ENCODE results near the gene PPAT.
"Not testable (repeated sequence)": the region's sequence is repeated elsewhere in the genome, so short reads cannot be mapped to it uniquely, and the experiment has no call there.

PPAT gene

DNA sequence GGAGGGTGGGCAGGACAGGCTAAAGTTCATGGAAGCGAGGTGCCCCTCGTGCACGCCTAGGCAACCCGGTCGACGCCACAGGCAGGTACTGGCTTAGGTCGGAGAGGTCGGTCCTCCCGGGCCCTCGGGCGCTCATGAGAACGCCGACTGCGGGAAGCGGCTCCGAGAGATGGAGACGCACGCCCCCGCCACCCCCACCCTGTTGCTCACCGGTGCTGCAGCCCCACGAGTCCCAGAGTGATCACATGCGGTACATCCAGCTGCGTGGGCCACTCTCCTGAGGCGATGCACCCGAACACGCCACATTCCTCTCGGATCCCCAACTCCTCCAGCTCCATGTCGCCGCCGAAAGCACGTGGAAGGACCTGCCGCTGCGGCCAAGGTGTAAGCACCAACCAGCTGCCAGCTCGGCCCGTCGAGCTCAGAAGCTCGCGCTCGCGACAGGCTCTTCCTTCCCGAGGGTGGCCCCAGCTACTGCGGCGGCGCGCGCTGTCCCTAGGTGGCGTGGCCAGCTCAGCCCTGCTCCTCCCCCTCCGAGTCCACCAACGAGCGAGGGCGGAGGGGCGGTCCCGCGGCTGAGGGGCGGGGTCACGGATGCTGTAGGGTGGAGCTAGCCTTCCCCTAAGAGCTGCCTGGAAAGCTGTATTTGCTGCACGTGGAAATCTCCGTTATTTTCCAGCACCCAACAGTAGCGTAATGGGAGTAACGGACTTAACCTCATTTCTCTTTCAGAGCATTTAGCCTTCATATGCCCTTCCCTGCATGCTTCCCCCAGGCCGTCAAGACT, at the start of gene PPAT:
Gene PPAT, minus strand, starts transcription at position 476 of the 787 bp plus-strand sequence. Its CDS starts 138 bp downstream, at position 338.
- peak; percentile 95 for DNase-seq (ENCODE audit: low read depth in 2 of 2)

DNA sequence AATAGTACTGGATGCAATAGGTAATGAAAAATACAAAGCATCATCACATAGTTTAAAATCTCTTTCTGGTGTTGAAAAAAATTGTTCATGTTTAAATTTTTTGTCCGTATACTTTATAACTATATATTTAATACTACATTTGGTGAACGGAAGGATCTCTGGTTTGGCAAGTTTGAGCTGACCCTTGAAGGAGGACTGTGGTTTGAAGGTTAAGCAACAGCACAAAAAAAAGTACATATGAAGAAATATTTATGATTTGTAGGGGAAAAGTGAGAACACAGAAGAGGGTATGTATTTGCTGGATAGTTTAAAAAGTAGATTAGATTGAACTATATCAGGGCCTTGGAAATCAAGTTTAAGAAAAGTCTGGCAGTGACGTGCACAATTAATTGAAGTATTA, 45.3 kb upstream of the PPAT start:
- no peak for DNase-seq (ENCODE audit: low read depth in 2 of 2)

DNA sequence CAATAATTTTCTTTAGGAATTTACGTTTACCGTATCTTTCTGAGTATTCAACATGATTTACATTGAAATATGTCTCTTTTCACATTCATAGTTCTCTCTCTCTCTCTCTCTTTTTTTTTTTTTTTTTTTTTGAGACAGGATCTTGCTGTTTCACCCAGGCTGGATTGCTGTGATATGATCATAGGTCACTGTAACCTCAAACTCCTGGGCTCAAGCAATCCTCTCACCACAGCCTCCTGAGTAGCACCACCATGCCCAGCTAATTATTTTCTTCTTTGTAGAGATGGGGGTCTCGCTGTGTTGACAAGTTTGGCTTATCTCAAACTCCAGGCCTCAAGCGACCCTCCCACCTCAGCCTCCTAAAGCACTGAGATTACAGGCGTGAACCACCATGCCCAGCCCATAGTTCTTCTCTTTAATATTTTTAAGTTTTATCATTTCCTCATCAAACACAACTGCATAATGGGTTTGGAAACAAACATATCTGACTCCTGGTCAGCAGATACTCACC, 41.8 kb upstream of the PPAT start:
- DNase-seq (ENCODE audit: low read depth in 2 of 2) = no peak

DNA sequence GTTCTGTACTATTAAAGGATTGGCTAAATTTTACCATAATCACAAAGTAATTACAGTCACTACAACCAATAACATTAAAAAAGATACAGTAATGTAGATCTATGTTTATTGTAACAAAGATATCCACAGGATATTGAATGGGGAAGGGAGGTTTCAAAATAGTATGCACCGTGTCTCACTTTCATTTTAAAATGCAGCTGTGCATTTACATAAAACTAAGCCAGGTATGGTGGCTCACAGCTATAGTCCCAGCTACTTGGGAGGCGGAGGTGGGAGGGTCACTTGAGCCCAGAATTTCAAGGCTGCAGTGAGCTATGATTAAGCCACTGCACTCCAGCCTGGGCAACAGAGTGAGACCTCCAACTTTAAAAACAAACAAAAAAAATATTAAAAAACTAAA, 40.5 kb upstream of the PPAT start:
- no peak for DNase-seq (ENCODE audit: low read depth in 2 of 2)

DNA sequence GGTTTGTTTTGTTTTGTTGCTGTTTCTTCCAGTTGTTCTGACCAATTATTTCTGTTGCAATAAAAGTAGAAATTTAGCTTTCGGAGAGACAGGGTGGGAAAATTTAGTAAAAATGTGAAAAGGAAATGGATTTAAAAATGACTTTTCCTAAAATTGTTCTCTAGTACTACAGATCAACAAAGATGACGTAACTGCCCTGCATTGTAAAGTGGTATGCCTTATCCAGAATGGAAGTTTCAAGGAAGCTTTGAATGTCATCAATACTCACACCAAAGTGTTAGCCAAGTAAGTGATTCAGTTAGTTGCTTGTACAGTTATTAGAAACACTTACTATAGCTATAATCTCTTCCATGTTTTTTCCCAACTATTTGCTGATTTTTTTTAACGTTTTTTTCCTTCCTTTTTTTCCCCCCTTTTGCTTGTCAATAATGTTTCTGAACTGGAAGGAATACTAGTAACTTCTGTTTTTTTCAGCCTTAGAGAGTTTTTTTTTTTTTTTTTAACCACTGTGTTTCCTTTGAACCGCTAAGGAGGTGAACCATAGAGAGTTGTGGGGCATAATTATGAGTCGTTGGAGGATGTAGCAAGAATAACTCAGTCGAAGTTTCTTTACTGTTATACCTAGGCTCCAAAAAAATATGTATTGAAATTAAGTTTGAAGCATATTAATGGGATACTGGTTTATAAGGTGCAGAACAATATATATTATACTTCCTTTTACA, 34.2 kb upstream of the PPAT start:
- DNase-seq (ENCODE audit: low read depth in 2 of 2) = no peak

DNA sequence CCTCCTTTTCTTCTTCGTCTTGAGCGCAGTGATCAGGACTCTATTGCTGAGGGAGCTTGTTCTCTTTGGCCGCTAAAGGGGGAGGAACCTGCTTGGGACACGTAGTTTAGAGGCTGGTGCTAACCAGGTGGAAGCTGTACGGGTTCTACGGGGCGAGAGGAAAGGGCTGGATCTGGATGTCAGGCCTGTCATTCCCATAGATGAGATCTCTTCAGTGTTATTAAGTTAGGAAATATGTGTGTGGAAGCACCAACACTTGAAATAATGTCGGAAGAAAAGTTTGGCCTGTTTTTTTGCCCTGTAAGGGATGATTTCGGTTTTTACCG, 32.6 kb upstream of the PPAT start:
- no peak for DNase-seq (ENCODE audit: low read depth in 2 of 2)

DNA sequence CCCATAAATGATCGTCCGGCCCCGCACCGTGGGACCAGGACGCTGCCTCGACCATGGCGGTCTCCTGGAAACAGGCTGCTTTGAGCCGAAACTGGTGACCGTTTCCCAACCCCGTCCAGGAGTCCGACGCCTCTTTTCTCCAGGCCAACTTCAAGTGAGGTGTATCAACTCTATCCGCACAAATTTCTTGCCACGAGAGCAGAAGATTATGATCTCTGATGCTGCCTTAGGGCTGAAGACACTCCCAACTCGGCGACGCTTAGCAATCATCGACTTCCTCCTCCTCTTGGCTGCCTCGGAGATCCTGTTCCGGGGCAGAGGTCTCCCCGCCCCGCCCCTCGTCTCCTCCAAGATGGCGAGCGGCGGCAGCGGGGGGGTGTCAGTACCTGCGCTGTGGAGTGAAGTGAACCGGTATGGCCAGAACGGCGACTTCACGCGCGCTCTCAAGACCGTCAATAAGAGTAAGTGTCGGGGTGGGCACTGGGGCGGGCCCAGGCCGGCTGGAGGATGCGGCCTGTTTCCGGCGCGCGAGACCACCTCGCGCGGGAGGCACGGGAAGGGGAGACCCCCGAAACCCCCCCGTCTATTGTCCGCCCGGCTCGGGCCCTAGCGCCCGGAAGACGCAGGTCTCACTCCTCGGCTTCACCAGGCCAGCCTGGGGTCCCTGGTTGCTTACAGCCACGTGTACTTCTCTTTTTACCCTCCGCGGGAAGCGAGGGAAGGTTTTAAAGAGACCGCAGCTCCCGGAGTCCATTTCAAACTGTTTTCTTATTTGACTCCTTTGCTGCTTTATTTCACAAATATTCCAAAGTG, 32.1 kb upstream of the PPAT start, which contains the start of gene SRP72:
Gene SRP72, plus strand, starts transcription at position 334 of the 813 bp plus-strand sequence. Its CDS starts 19 bp downstream, at position 353.
- DNase-seq (ENCODE audit: low read depth in 2 of 2) = peak; percentile 63 to 67

DNA sequence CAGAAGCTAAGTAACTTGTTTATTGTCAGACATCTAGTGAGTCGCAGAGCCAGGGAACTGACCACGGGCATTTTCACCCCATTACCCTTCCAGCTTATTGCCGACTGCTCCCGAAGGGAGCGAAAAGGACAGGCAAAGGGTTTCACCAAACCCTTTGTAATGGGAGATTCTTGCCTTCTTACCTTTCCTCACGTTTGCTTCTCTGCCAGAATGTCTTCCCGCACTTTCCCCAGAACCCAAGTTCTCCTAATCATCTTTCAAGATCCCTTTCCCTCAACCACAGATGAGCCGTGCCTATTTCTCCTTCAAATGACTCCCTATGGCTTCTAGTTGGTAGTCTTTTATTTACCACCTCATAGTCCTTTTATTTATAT, 31.5 kb upstream of the PPAT start:
- no peak for DNase-seq (ENCODE audit: low read depth in 2 of 2)

DNA sequence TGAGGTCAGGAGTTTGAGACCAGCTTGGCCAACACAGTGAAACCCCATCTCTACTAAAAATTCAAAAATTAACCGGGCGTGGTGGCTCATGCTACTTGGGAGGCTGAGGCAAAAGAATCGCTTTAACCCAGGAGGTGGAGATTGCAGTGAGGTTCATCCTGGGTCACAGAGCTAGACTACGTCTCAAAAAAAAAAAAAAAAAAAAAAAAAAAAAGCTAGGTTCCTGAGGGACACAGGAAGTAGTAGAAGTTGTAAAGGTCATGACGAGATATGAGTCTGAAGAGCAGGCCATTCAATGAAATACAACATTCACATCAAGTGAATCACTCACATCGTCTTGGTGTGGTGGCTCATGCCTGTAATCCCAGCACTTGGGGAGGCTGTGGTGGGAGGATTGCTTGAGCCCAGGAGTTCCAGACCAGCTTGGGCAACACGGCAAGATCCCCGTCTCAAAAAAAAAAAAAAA, 30.9 kb upstream of the PPAT start:
- peak; percentile 31 to 33 for DNase-seq (ENCODE audit: low read depth in 2 of 2)

DNA sequence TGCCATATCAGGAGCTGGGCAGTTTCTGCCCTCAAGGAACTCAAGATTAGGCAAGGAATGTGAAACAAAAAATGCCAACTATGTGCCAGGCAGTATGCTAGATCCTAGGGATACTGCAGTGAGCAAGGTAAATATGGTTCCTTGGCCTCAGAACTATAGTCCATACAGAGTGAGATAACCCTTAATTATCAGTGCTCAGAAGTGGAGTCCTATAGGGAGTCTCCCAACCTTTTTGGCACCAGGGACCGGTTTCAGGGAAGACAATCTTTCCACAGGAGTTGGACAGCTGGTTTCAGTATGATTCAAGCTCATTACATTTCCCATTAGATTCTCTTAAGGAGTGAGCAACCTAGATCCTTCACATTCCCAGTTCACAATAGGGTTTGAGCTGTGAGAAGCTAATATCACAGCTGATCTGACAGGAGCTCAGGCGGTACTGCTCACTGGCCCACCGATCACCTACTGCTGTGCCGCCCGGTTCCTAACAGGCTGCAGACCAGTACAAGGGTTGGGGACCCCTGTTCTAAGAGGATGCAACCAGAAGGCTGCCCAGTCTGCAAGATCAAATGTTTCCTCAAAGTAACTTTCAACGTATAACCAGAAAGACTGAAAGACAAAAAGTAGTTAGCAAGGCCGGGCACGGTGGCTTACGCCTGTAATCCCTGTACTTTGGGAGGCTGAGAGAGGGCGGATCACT, 30.3 kb upstream of the PPAT start:
- DNase-seq (ENCODE audit: low read depth in 2 of 2) = no peak

DNA sequence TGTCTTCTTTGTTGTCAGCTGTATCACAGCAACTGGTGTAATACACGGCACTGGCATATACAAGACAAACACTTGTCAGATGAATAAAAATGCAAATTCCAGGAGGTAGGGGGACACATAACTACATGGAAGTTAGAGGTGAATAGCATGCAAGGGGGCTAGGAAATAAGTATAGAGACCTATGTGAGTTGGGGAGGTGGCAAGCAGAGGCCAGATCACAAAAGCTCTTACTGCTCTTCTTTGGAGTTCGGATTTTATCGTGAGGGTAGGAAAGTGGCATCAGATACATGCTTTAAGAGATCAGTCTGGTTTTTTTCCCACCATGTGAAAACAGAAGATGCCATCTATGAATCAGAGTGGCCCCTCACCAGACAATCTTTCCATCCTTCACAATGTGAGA, 29.2 kb upstream of the PPAT start:
- DNase-seq (ENCODE audit: low read depth in 2 of 2) = no peak

DNA sequence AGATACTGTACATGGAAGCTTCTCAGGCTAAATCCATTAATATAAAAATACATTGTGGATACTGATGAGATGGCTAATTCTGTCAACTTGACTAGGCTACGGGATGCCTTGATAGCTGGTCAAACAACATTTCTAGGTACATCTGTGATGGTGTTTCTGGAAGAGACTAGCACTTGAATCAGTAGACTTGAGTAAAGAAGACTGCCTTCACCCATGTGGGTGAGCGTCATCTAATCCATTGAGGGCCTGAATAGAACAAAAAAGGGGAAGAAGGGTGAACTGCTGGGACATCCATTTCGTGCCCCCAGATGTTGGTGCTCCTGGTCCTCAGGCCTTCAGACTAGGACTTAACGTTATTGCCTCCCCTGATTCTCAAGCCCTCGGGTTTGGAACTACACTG, 28.3 kb upstream of the PPAT start:
- DNase-seq (ENCODE audit: low read depth in 2 of 2) = no peak

DNA sequence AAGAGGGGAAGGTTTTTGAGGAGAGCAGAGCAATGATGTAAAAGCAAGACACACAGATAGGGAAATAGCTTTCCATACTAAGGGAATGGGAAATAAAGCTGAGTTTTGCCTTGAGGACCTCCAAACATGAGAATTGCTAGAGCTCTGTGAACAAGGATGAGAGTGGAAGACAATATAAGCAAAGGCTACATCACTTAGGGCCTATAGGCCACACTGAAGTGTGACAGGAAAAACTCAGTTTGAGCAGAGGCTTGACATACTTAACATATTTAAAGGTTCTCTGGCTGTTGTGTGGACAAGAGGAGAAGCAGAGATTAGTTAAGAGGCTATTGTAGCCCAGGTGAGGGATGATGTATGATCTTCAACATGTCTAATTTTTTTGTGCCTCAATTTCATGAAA, 26.7 kb upstream of the PPAT start:
- DNase-seq (ENCODE audit: low read depth in 2 of 2) = no peak

DNA sequence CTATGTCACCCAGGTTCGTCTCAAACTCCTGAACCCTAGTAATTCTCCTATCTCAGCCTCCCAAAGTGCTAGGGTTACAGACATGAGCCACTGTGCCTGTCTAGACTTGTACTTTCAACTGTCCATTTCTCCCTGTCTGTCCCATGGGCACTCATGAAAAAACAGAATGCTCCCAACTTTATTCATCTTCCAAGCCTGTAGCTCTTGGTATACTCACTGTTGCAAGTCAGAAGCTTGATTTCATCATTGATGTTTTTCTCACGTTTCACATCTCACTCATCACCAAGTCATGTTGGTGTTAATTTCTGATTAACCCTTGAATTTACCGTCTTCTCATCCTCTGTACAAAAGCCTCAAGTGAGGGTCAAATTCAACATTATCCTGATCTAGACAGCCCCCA, 24.7 kb upstream of the PPAT start:
- DNase-seq (ENCODE audit: low read depth in 2 of 2) = no peak

DNA sequence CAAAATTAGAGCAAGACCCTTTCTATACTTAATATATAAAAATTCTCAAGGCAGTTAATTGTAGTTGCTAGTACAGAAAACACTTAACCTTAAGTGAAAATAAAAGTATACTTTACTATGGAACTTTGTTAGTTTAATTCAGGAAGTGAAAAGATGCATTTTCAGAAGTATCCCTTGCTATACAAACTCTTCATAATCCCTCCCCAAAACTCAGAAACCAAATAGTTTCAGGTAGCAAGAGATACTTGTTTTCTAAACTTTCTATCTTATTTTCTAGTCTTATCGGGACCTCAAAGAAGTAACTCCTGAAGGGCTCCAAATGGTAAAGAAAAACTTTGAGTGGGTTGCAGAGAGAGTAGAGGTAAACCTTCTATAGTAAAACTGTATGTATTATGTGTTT, 14.9 kb upstream of the PPAT start:
- DNase-seq (ENCODE audit: low read depth in 2 of 2) = no peak

DNA sequence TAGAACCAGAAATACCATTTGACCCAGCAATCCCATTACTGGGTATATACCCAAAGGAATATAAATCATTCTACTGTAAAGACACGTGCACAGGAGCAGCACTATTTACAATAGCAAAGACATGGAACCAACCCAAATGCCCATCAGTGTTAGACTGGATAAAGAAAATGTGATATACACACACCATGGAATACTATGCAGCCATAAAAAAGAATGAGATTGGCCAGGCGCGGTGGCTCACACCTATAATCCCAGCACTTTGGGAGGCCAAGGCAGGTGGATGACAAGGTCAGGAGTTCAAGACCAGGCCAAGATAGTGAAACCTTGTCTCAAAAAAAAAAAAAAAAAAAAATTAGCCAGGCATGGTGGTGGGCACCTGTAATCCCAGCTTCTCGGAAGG, 14.1 kb upstream of the PPAT start:
- DNase-seq (ENCODE audit: low read depth in 2 of 2) = not testable (repeated sequence)

DNA sequence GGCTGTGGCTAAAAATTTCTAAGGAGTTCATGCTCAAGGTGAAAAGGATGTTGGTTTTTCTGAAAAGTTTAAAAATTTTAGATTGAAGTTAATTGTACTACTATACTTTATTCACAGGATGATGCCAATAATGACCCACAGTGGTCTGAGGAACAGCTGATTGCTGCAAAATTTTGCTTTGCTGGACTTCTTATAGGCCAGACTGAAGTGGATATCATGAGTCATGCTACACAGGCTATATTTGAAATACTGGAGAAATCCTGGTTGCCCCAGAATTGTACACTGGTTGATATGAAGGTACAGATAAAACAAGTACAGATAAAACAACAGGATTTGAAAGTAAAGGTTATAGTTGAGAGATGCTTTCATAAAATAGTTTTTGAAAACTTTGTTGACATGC, 12.9 kb upstream of the PPAT start:
- no peak for DNase-seq (ENCODE audit: low read depth in 2 of 2)

DNA sequence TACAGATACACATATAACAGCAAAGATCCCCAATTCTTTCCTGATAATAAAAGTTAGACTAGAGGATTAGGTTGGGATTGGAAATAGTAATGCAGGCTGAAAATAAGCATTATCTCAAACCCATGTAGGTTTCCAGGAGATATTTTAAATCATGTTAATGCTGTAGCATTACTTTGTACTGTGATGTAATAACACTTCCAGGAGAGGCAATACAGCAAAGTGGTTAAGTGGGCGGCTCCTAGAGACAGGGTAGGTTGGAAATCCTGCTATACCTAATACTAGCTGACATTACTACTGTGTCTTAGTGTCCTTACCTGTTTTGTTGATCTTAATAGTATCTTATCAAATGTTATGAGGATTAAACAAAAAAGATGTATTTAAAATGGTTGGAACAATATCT, 10.3 kb upstream of the PPAT start:
- no peak for DNase-seq (ENCODE audit: low read depth in 2 of 2)

DNA sequence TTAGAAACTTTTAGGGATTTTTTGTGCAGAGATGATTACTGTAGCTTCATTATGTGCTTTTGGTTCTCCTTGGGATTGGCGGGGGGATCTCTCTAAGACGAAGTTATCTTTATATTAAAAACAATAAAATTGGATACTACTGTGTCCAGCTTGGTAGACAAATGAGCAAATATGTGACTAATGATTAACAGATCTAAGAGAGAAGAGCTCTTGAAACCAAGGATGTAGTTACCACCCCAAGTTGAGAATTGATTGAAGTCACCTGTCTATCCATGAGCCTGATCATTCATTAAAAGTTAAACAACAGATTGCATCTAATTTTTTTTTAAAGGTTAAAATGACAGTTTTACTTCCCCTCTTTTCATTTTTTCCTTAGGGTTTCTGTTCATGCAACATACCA, 9.3 kb upstream of the PPAT start:
- DNase-seq (ENCODE audit: low read depth in 2 of 2) = no peak

DNA sequence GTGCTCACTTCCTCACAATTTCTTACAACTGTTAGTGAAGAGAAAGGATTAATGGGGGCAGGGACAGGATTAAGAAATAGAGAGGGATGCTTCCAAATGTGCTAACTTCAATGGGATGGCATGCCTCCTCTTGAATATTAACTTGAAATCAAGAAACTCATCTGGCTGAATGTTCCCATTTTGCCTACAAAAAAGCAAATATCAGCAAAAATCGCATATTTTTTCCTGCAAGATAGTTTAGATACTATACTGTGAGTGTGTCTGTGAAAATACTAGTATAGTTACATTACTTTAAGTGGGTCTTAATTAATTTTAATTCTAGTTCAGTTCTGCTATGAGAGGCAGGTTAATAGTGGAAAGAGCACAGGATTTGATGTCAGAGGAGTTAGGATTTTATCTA, 5.6 kb upstream of the PPAT start:
- DNase-seq (ENCODE audit: low read depth in 2 of 2) = no peak

DNA sequence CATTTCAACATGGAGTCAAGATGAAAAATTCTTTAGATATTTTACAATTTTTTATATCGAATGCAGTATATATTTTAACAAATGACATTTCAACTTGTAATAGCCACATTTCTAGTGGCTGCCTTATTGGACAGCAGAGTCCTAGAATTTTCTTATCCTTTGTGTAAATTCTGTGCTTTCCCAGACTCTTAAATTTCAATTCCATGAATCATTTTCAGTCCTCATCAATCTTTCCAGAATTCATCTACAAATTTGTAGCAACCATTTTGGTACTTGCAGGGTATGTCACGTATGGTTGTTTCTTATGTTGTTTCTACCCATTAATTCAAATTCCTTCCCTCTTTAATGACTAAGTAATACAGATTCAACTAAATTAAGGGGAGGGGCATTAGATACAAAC, 3.4 kb upstream of the PPAT start:
- no peak for DNase-seq (ENCODE audit: low read depth in 2 of 2)
